ENCODE results near the gene CHTOP.

- TF ChIP-seq, protein P1, sequence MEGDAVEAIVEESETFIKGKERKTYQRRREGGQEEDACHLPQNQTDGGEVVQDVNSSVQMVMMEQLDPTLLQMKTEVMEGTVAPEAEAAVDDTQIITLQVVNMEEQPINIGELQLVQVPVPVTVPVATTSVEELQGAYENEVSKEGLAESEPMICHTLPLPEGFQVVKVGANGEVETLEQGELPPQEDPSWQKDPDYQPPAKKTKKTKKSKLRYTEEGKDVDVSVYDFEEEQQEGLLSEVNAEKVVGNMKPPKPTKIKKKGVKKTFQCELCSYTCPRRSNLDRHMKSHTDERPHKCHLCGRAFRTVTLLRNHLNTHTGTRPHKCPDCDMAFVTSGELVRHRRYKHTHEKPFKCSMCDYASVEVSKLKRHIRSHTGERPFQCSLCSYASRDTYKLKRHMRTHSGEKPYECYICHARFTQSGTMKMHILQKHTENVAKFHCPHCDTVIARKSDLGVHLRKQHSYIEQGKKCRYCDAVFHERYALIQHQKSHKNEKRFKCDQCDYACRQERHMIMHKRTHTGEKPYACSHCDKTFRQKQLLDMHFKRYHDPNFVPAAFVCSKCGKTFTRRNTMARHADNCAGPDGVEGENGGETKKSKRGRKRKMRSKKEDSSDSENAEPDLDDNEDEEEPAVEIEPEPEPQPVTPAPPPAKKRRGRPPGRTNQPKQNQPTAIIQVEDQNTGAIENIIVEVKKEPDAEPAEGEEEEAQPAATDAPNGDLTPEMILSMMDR (IDR thresholded peaks at IDR 0.05; ENCODE audit: borderline replicate concordance, extremely low read depth, low read length, poor library complexity, severe bottlenecking), result no peak
- no peak for TF ChIP-seq EZH2 (IDR thresholded peaks at IDR 0.05; ENCODE audit: borderline replicate concordance, low read depth, low read length, severe bottlenecking)
These were observed 23.0 kb upstream of the CHTOP start for GRCh38 chr1:153610811-153611301.

All from DND-41 (cell line).